HG03442 (cell line): Measurements from ENCODE around the gene NOL4L.
A peak's percentile ranks its signal among the peaks of the same experiment; 100 is the strongest.

Source experiments
- ATAC-seq: cut with Tn5 transposase; IDR thresholded peaks from one replicate; pipeline ENCODE4 v1.9.1; 2021; ENCODE audit warnings: mild to moderate bottlenecking, moderate library complexity; ENCODE audit not compliant: unreplicated experiment

Gene NOL4L

GRCh38 chr20:32462900-32463641 lies 122.1 kb downstream of the NOL4L start:
- no peak for ATAC-seq

- ATAC-seq, result no peak
Measured at GRCh38 chr20:32461836-32462600, 123.1 kb downstream of the NOL4L start.

- ATAC-seq, result no peak
Measured at GRCh38 chr20:32460683-32461320, 124.3 kb downstream of the NOL4L start.

- ATAC-seq, result no peak
Measured at GRCh38 chr20:32460231-32460630, 124.9 kb downstream of the NOL4L start.

GRCh38 chr20:32458837-32459220 lies 126.3 kb downstream of the NOL4L start:
- no peak for ATAC-seq

- no peak for ATAC-seq
Measured at GRCh38 chr20:32458061-32458836, 126.9 kb downstream of the NOL4L start.

- peak; percentile 28 for ATAC-seq
Measured at GRCh38 chr20:32457479-32457986, 127.6 kb downstream of the NOL4L start.

GRCh38 chr20:32456869-32457478 lies 128.2 kb downstream of the NOL4L start:
- peak; percentile 50 for ATAC-seq

GRCh38 chr20:32455901-32456701 lies 129.0 kb downstream of the NOL4L start:
- no peak for ATAC-seq

- ATAC-seq, result no peak
Measured at GRCh38 chr20:32455171-32455900, 129.8 kb downstream of the NOL4L start.

- ATAC-seq, result no peak
Measured at GRCh38 chr20:32454164-32455145, 130.7 kb downstream of the NOL4L start.

GRCh38 chr20:32453467-32454163 lies 131.5 kb downstream of the NOL4L start:
- no peak for ATAC-seq

GRCh38 chr20:32452776-32453466 lies 132.2 kb downstream of the NOL4L start:
- ATAC-seq, result no peak

- no peak for ATAC-seq
Measured at GRCh38 chr20:32451682-32452461, 133.3 kb downstream of the NOL4L start.

GRCh38 chr20:32451340-32451681 lies 133.8 kb downstream of the NOL4L start:
- ATAC-seq, result no peak

GRCh38 chr20:32450484-32451061 lies 134.6 kb downstream of the NOL4L start:
- ATAC-seq, result no peak
